Transverse colon (tissue), 3 donors: Measurements from ENCODE around the gene SYTL4.

Source experiments
- CTCF ChIP-seq, 5 experiments: fragments of 200-600 bp in 3 of 5; fragments of 450-650 bp in 2 of 5; sonication (generic) in 3 of 5; IDR thresholded peaks; 1 replicate in 2 of 5; 2 replicates in 3 of 5; pipeline ENCODE4 v1.5.1; 2016 to 2017; ENCODE audit warnings: antibody characterized with exemption in 5 of 5, inconsistent platforms in 3 of 5, mild to moderate bottlenecking in 2 of 5, moderate library complexity in 1 of 5
- EP300 ChIP-seq: sonication (generic); formaldehyde crosslinking; IDR thresholded peaks from one replicate; pipeline ENCODE4 v1.6.1; 2017; ENCODE audit warnings: antibody characterized with exemption, low read depth
- POLR2A ChIP-seq: fragments of 450-650 bp; IDR thresholded peaks from one replicate; pipeline ENCODE4 v1.6.1; 2016; ENCODE audit warnings: antibody characterized with exemption, mild to moderate bottlenecking, moderate library complexity

GRCh38 chrX:100647739-100648138 is 84.2 kb downstream of the SYTL4 start:
- TF ChIP-seq CTCF (IDR thresholded peaks at IDR 0.05) (no peak), POLR2A (no peak), EP300 (no peak)
